ENCODE measurements around the gene MATN1.

DNA sequence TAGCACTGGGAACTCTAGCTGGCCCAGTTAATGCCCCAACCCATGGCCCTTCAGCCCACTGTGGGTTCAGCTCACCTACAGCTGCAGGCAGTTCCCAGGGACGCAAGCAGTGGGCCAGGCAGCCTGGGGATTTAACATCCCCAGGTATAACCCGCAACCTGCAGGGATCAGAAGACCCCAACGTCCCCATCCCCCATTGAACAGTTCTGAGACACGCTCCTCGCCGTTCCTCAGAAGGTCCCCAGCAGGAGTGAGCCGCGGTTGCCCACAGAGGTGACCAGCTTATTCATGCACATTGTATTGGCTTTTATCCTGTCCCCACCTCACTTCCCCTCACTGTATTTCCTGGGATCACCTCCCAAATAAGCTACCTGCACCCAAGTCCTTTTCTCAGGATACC, 5.0 kb upstream of the MATN1 start:
- no peak for TF ChIP-seq CTCF (conservative IDR thresholded peaks at IDR 0.05; ENCODE audit: low read depth, low read length)
- no peak for TF ChIP-seq SMC3 (IDR thresholded peaks at IDR 0.05; ENCODE audit: low read depth, low read length)
- TF ChIP-seq MAZ (IDR thresholded peaks at IDR 0.05; ENCODE audit: borderline replicate concordance, low read depth, low read length), result no peak
- no peak for TF ChIP-seq RAD21 (IDR thresholded peaks at IDR 0.05; ENCODE audit: low read length)

All from IMR-90 (cell line).